Activated T-cell treated with anti-CD3 and anti-CD28 coated beads, Interleukin-2, amount 50 U/mL, for 1 hour (primary cell): ENCODE results near the gene RPEL1.
"Not testable (repeated sequence)": the region's sequence is repeated elsewhere in the genome, so short reads cannot be mapped to it uniquely, and the experiment has no call there.

ENCODE experiments used
- DNase-seq: peaks from one replicate; pipeline ENCODE4 v3.0.0-alpha.2; 2020

Gene RPEL1

GRCh38 chr10:103238506-103239252 lies 7.0 kb upstream of the RPEL1 start:
- no peak for DNase-seq

- no peak for DNase-seq
Observed at GRCh38 chr10:103241262-103242011, 4.2 kb upstream of the RPEL1 start.

GRCh38 chr10:103244666-103245271 lies 918 bp upstream of the RPEL1 start:
- peak; percentile 58 for DNase-seq

- DNase-seq: no peak
Observed at GRCh38 chr10:103246324-103246723, 637 bp downstream of the RPEL1 start.

GRCh38 chr10:103254113-103254512 lies 8.4 kb downstream of the RPEL1 start:
- no peak for DNase-seq

- no peak for DNase-seq
Observed at GRCh38 chr10:103254538-103255325, 9.0 kb downstream of the RPEL1 start.

- DNase-seq: no peak
Observed at GRCh38 chr10:103256613-103257012, 10.9 kb downstream of the RPEL1 start.

- no peak for DNase-seq
Observed at GRCh38 chr10:103257812-103258211, 12.1 kb downstream of the RPEL1 start.

- DNase-seq: not testable (repeated sequence)
Observed at GRCh38 chr10:103258928-103259327, 13.2 kb downstream of the RPEL1 start.

- no peak for DNase-seq
Observed at GRCh38 chr10:103259989-103260388, 14.3 kb downstream of the RPEL1 start.

- DNase-seq: no peak
Observed at GRCh38 chr10:103262229-103262628, 16.5 kb downstream of the RPEL1 start.

GRCh38 chr10:103265717-103266329 lies 20.1 kb downstream of the RPEL1 start:
- no peak for DNase-seq

- no peak for DNase-seq
Observed at GRCh38 chr10:103273041-103273441, 27.4 kb downstream of the RPEL1 start.

GRCh38 chr10:103276251-103276895 lies 30.7 kb downstream of the RPEL1 start:
- DNase-seq: no peak

- DNase-seq: no peak
Observed at GRCh38 chr10:103276896-103277712, 31.4 kb downstream of the RPEL1 start, which contains the start of gene INA. TSS of gene INA (plus strand) at chr10:103277138. CDS start at chr10:103277212, 74 bp downstream.

- no peak for DNase-seq
Observed at GRCh38 chr10:103277713-103278536, 32.2 kb downstream of the RPEL1 start.

- no peak for DNase-seq
Observed at GRCh38 chr10:103278537-103278823, 32.8 kb downstream of the RPEL1 start.

GRCh38 chr10:103278862-103279298 lies 33.2 kb downstream of the RPEL1 start:
- peak; percentile 37 for DNase-seq

- DNase-seq: no peak
Observed at GRCh38 chr10:103280031-103280430, 34.3 kb downstream of the RPEL1 start.

GRCh38 chr10:103280506-103280905 lies 34.8 kb downstream of the RPEL1 start:
- no peak for DNase-seq
